ENCODE results near the gene NXPH3. TPM values are rescaled to one million over a fixed set of nuclear protein-coding genes. Genes with fewer than 3 reads are reported as not detected.

Gene NXPH3
- total and polyA plus RNA-seq, 9 of the 15 experiments (the other 6 are each of a cell fraction or from before 2014, with no cell fraction given): 0.04 to 0.27 (median 0.07) TPM; not detected in 2

GRCh38 chr17:49556223-49556943 lies 19.3 kb upstream of the NXPH3 start:
- intact Hi-C loops (cut with micrococcal nuclease) (loop anchor here (1.0 to 5.0 kb wide), 2 partner anchors 148 to 239 kb away; no protein-coding TSS in a partner anchor), in situ Hi-C loops (cut with MboI) (no loop called here)
- Histone ChIP-seq H3K27me3 (ENCODE audit: control insufficient read depth in 2 of 2, insufficient read depth in 2 of 2, low read length in 2 of 2) (peaks cover 0 to 6% of the 10 kb centered on the region in 2 experiments; a peak in 2 of 5 replicates), H3K36me3 (ENCODE audit: control insufficient read depth, insufficient read depth, low read length) (no peaks in the 10 kb centered on the region), H2AFZ (ENCODE audit: low read depth, low read length) (peak overlapping the region; percentile 81), H3K9me3 (replicated peaks; ENCODE audit: control insufficient read depth, insufficient read depth, low read depth, low read length) (no peaks in the 10 kb centered on the region), H3K4me1 (replicated peaks in 1 of 2; ENCODE audit: control insufficient read depth in 2 of 2, insufficient read depth in 2 of 2, low read length in 2 of 2) (peaks cover 0 to 14% of the 10 kb centered on the region in 2 experiments; a peak in 3 of 5 replicates), H3K27ac (ENCODE audit: extremely low read depth, low read depth, low read length) (no peak overlapping the region), H3K4me3 (no peak overlapping the region), H3K4me2 (ENCODE audit: insufficient read depth, low read length) (peak overlapping the region; percentile 23; the same call in 1 of the 2 replicates), H4K20me1 (replicated peaks; ENCODE audit: control insufficient read depth, insufficient read depth, low read length) (no peaks in the 10 kb centered on the region), H3K9ac (ENCODE audit: insufficient read depth in 1 of 2, low read depth in 2 of 2, low read length in 2 of 2) (peak overlapping the region in 1 of 2 experiments; percentile 72; a peak in 2 of 4 replicates), H3K9me1 (ENCODE audit: control insufficient read depth, insufficient read depth, low read length) (no peaks in the 10 kb centered on the region), H3K79me2 (ENCODE audit: control insufficient read depth, insufficient read depth, low read length) (no peaks in the 10 kb centered on the region)
- FAIRE-seq (peak; percentile 80), DNase-seq (ENCODE audit: extremely low read depth in 1 of 4, low spot score in 3 of 4) (peak; percentile 83 to 91 (median 90)), ATAC-seq (peak; percentile 99)
- ChIA-PET CTCF (ENCODE audit: low intra/inter-chr PET ratio) (interaction anchor here (0.7 to 3.8 kb wide), 12 partner anchors 14 to 603 kb away, joined by 3 to 29 read pairs (median 10); no protein-coding TSS in a partner anchor), POLR2A (interaction anchor here (0.6 to 1.2 kb wide), 3 partner anchors 125 to 832 kb away, joined by 3 to 4 read pairs (median 4); no protein-coding TSS in a partner anchor)
- BruUV-seq (replicated peaks): no TSS peak
- 18% methylated on average over 20 of the region's 30 CpGs for WGBS (ENCODE audit: insufficient coverage, low coverage, missing lambda C conversion rate)
- peak; percentile 30; the same call in 1 of the 2 replicates for TF ChIP-seq RBFOX2 (IDR thresholded peaks at IDR 0.05; ENCODE audit: low read depth, low read length)
- TF ChIP-seq XRCC3 (IDR thresholded peaks at IDR 0.05): no peak
- TF ChIP-seq PATZ1 (CRISPR knock-in tag; IDR thresholded peaks at IDR 0.05; ENCODE audit: borderline replicate concordance): no peak
- peak in 1 of 2 experiments; percentile 53; a peak in 2 of 4 replicates for TF ChIP-seq MNT (conservative IDR thresholded peaks at IDR 0.05)
- no peak for TF ChIP-seq SMAD3 (CRISPR knock-in tag; conservative IDR thresholded peaks at IDR 0.05)
- peak; percentile 79 for TF ChIP-seq RB1 (IDR thresholded peaks at IDR 0.05; ENCODE audit: low read depth)
- peak in 1 of 2 experiments; percentile 40; a peak in 1 of 4 replicates for TF ChIP-seq NONO (IDR thresholded peaks at IDR 0.05; ENCODE audit: low read depth in 2 of 2, low read length in 1 of 2)
- TF ChIP-seq ZBTB7A (IDR thresholded peaks at IDR 0.05; ENCODE audit: borderline replicate concordance, control insufficient read depth, low read depth, low read length): peak; percentile 61
- peak; percentile 55; the same call in 1 of the 2 replicates for TF ChIP-seq ZNF740 (CRISPR knock-in tag; IDR thresholded peaks at IDR 0.05)
- TF ChIP-seq ZNF740 (tag; IDR thresholded peaks at IDR 0.05): no peak
- no peak for TF ChIP-seq HDAC8 (tag; IDR thresholded peaks at IDR 0.05)
- TF ChIP-seq SIX5 (IDR thresholded peaks at IDR 0.05; ENCODE audit: borderline replicate concordance in 1 of 2, insufficient read depth in 1 of 2, low read depth in 1 of 2, low read length in 2 of 2): no peak
- 0 out of 2 replicates have a peak, but pooled peaks have one; percentile 31 for TF ChIP-seq ZKSCAN1 (IDR thresholded peaks at IDR 0.05; ENCODE audit: low read depth, low read length)
- TF ChIP-seq TFAP4 (CRISPR knock-in tag; IDR thresholded peaks at IDR 0.05; ENCODE audit: borderline replicate concordance): peak; percentile 63; the same call in 1 of the 2 replicates

Data from K562 (cell line).